GM03348 (cell line): ENCODE data around the gene LMAN1L.

Experiments used
- DNase-seq: peaks from one replicate; pipeline ENCODE4 v3.0.0; 2012; ENCODE audit warnings: low spot score

LMAN1L gene

GRCh38 chr15:74857671-74858368 lies 45.2 kb downstream of the LMAN1L start:
- DNase-seq, result no peak

GRCh38 chr15:74858369-74858740 lies 45.7 kb downstream of the LMAN1L start:
- no peak for DNase-seq

GRCh38 chr15:74863239-74864056 lies 50.8 kb downstream of the LMAN1L start:
- DNase-seq, result no peak

GRCh38 chr15:74864296-74864695 lies 51.7 kb downstream of the LMAN1L start:
- no peak for DNase-seq

- no peak for DNase-seq
These were observed 52.7 kb downstream of the LMAN1L start for GRCh38 chr15:74865316-74865715.

- DNase-seq, result peak; percentile 74
These were observed 53.5 kb downstream of the LMAN1L start for GRCh38 chr15:74866090-74866489.

- no peak for DNase-seq
These were observed 54.9 kb downstream of the LMAN1L start for GRCh38 chr15:74867466-74868038.

GRCh38 chr15:74868059-74868458 lies 55.4 kb downstream of the LMAN1L start:
- DNase-seq, result no peak

- DNase-seq, result no peak
These were observed 56.7 kb downstream of the LMAN1L start for GRCh38 chr15:74869372-74869725.

- peak; percentile 57 for DNase-seq
These were observed 57.2 kb downstream of the LMAN1L start for GRCh38 chr15:74869726-74870407.

GRCh38 chr15:74870436-74871215 lies 58.0 kb downstream of the LMAN1L start:
- DNase-seq, result no peak

- DNase-seq, result no peak
These were observed 60.0 kb downstream of the LMAN1L start for GRCh38 chr15:74872702-74873035.

- DNase-seq, result peak; percentile 98
These were observed 60.6 kb downstream of the LMAN1L start, which contains the start of gene SCAMP2 for GRCh38 chr15:74873036-74873755. TSS of gene SCAMP2 (minus strand) at chr15:74873365. CDS start at chr15:74873255, 110 bp downstream.

- peak; percentile 42 for DNase-seq
These were observed 61.3 kb downstream of the LMAN1L start for GRCh38 chr15:74873756-74874424.
